Neutrophil (primary cell): ENCODE results near the gene RAB25.
A peak's percentile ranks its signal among the peaks of the same experiment; 100 is the strongest.

Experiments
- H3K27ac ChIP-seq: fragments of 200-600 bp; sonication (generic); 2 replicates; pipeline ENCODE4 v1.5.1; 2016; ENCODE audit warnings: mild to moderate bottlenecking, moderate library complexity
- H3K27me3 ChIP-seq: fragments of 200-600 bp; sonication (generic); 2 replicates; pipeline ENCODE4 v1.6.0; 2016; ENCODE audit warnings: mild to moderate bottlenecking
- H3K36me3 ChIP-seq: fragments of 200-600 bp; sonication (generic); 2 replicates; pipeline ENCODE4 v1.5.1; 2017
- H3K4me1 ChIP-seq, 2 experiments: fragments of 200-600 bp in 1 of 2; sonication (generic) in 1 of 2; 1 replicate in 1 of 2; 2 replicates in 1 of 2; pipeline versions ENCODE4 v1.5.1 to v1.6.1; 2013 to 2016; ENCODE audit warnings: low read depth in 1 of 2, low read length in 1 of 2, mild to moderate bottlenecking in 1 of 2, moderate library complexity in 1 of 2; ENCODE audit not compliant: control insufficient read depth in 1 of 2, insufficient read depth in 1 of 2
- H3K4me3 ChIP-seq, 2 experiments: fragments of 200-600 bp in 1 of 2; sonication (generic) in 1 of 2; 1 replicate in 1 of 2; 2 replicates in 1 of 2; pipeline ENCODE4 v1.5.1; 2013 to 2016; ENCODE audit warnings: low read depth in 1 of 2, low read length in 1 of 2, mild to moderate bottlenecking in 1 of 2, moderate library complexity in 1 of 2
- H3K9me3 ChIP-seq: fragments of 200-600 bp; sonication (generic); 2 replicates; pipeline ENCODE4 v1.5.1; 2016
- TF ChIP-seq, protein P1 (sequence below): fragments of 200-600 bp; sonication (generic); IDR thresholded peaks from 2 replicates; pipeline ENCODE4 v1.5.1; 2016; ENCODE audit warnings: antibody characterized with exemption

Gene RAB25

DNA sequence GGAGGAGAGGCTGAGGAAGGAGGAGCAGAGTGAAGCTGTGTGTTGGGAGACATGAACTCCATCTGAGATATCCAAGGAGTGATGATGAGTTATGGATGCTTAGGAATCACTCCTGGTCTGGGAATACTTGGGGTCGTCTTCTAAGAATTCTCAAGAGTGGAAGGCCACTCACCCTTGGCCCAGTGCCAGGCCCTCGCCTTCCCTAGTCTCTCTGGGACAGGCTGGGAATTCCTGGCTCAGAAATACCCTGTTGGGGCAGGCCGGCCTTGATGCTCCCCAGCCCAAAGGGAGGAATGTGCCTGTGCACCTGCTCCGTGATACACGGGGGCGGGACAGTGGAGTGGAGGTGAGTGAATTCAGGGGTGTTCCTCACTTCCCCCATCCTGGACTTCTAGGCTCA is 40.9 kb downstream of the RAB25 start:
- TF ChIP-seq, protein P1, sequence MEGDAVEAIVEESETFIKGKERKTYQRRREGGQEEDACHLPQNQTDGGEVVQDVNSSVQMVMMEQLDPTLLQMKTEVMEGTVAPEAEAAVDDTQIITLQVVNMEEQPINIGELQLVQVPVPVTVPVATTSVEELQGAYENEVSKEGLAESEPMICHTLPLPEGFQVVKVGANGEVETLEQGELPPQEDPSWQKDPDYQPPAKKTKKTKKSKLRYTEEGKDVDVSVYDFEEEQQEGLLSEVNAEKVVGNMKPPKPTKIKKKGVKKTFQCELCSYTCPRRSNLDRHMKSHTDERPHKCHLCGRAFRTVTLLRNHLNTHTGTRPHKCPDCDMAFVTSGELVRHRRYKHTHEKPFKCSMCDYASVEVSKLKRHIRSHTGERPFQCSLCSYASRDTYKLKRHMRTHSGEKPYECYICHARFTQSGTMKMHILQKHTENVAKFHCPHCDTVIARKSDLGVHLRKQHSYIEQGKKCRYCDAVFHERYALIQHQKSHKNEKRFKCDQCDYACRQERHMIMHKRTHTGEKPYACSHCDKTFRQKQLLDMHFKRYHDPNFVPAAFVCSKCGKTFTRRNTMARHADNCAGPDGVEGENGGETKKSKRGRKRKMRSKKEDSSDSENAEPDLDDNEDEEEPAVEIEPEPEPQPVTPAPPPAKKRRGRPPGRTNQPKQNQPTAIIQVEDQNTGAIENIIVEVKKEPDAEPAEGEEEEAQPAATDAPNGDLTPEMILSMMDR = no peak
- H3K9me3 ChIP-seq = no peaks in the 10 kb centered on the region
- peaks cover 76% of the 10 kb centered on the region for H3K27me3 ChIP-seq
- H3K36me3 ChIP-seq = no peaks in the 10 kb centered on the region
- peaks cover 7 to 10% of the 10 kb centered on the region in 2 experiments for H3K4me1 ChIP-seq
- no peak overlapping the region for H3K4me3 ChIP-seq
- no peak overlapping the region for H3K27ac ChIP-seq

GRCh38 chr1:156102633-156103511 is 41.9 kb downstream of the RAB25 start:
- Histone ChIP-seq H3K27me3 (peaks cover 76% of the 10 kb centered on the region), H3K36me3 (no peaks in the 10 kb centered on the region), H3K9me3 (no peaks in the 10 kb centered on the region), H3K27ac (no peak overlapping the region), H3K4me3 (no peak overlapping the region), H3K4me1 (peaks cover 7 to 8% of the 10 kb centered on the region in 2 experiments)
- TF ChIP-seq, protein P1 = no peak

DNA sequence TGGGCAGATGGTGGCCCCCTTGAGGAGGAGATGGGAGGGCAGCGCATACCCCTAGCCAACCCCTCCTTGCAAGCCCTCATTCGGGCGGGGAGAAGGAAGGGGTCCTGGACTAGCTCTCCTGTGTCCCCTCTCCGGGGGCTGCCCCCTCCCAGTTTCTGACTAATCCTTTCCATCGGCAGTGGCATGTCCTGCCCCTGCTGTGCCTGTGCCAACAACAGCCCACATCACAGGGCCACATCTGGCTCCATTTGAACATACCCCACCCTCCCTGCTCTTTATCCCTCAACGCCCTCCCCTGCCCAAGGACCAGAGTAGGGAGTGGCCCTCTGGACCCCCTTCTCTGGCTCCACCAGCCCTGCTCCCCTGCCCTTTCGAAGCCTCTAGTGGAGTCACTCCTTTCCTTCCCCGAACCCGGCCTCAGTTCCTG is 42.6 kb downstream of the RAB25 start:
- peaks cover 76% of the 10 kb centered on the region for H3K27me3 ChIP-seq
- H3K27ac ChIP-seq = no peak overlapping the region
- TF ChIP-seq, protein P1 = no peak
- H3K36me3 ChIP-seq = no peaks in the 10 kb centered on the region
- H3K4me3 ChIP-seq = no peak overlapping the region
- H3K4me1 ChIP-seq = peaks cover 7 to 8% of the 10 kb centered on the region in 2 experiments
- no peaks in the 10 kb centered on the region for H3K9me3 ChIP-seq

DNA sequence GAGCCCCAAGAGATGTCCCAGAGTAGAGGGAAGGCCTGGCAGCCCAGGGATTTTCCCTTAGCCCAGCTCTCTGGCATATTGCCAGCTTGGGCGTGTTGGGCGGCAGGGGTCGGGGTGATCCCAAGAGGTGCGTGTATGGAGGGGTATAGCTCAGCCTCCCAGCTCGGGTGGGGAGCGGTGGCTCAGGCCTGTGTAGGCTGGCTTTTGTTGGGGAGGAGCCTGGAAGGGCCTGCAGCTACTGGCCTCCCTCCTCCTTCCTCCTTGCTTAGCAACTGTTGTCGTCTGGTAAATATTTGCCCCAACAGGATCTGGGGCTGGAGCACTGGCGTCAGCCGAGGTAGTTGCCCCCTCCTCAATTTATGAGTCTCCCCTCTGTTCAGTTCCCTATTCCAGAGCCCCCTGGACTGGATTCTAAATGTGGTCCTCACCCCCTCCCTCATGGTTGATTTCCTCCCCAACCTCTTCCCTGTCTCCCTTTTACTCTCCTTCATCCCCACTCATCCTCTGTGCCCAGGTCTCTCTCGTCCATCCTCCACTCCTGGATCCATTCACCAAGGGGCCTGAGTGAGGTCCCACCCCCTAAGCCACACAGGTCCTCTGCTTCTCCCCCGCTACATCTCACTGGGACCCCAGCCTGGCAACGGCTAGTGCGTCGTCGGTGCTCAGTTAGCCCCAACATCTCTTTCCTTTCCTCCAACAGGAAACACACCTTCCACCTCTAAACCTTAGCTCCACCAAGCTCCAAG is 43.3 kb downstream of the RAB25 start:
- Histone ChIP-seq H3K9me3 (no peaks in the 10 kb centered on the region), H3K27ac (no peak overlapping the region), H3K4me3 (no peak overlapping the region), H3K27me3 (peaks cover 79% of the 10 kb centered on the region), H3K36me3 (no peaks in the 10 kb centered on the region), H3K4me1 (peaks cover 7 to 8% of the 10 kb centered on the region in 2 experiments)
- TF ChIP-seq, protein P1 = no peak

DNA sequence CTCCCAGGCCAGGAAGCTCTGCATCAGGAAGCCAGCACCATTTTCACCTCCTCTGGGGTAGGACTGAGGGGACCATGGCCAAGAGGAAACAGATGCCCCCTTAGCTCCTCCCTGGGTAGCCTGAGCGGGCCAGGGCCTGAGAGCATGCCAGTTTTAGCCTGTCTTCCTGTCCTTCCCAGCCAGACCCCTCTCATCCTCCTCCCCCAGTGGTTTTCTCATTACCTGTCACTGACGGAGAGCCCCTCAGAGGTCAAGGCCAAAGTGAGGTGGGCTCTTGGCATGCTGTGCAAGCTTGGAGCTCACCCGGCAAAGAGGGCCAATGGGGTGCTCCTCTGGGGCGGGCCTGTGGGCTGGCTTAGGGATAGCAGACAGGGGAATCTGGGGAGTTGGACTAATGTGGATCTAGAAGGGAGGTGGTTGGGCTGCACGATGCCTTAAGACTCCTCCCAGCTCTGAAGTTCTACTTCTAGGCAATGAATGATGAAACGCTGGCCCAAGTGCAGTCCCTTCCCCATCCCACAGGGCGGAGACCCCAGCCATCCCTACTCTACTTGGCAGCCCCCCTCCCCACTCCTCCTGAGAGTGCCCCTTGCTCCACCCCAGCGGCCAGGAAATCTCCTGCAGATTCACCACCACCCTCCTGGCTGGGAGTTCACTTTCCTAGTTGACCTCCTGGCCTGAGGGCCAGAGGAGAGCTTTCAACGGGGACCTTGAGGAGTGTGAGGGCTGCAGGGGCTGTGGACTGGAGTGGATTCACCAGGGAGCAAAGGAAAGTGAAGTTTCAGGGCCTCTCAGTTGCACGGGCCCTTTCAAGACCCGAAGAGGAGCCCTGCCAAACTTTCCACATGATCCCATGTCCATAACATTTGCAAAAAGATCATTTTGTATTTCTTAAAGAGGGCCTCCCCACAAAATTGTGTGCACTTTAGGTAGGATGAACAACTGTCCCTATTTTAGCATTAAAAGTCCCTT is 44.2 kb downstream of the RAB25 start:
- Histone ChIP-seq H3K9me3 (no peaks in the 10 kb centered on the region), H3K4me3 (peak overlapping the region; percentile 49 to 55), H3K36me3 (no peaks in the 10 kb centered on the region), H3K4me1 (peaks cover 7 to 8% of the 10 kb centered on the region in 2 experiments), H3K27ac (no peak overlapping the region), H3K27me3 (peaks cover 82% of the 10 kb centered on the region)
- TF ChIP-seq, protein P1 = no peak
